H1 (cell line): ENCODE data around the gene ZSCAN5A. TPM values are rescaled to one million over a fixed set of nuclear protein-coding genes. Genes with fewer than 3 reads are reported as not detected.

Experiments
- CTCF ChIA-PET: fragments of 300-600 bp; sonication (Branson Sonifier 250); formaldehyde crosslinking; loops from one replicate; lab custom pipeline; 2021; ENCODE audit not compliant: partially characterized antibody; lab: Charles Lee
- POLR2A ChIA-PET: fragments of 300-600 bp; sonication (Branson Sonifier 250); formaldehyde crosslinking; loops from one replicate; lab custom pipeline; 2021; ENCODE audit warnings: inconsistent platforms; ENCODE audit not compliant: partially characterized antibody; lab: Charles Lee
- DNase-seq, 2 experiments: peaks; one replicate each; pipeline versions ENCODE4 v3.0.0 to v3.0.0-alpha.2; 2010 to 2022; ENCODE audit warnings: low spot score in 2 of 2, low read depth in 1 of 2, mixed read lengths in 1 of 2
- FAIRE-seq: peaks from 2 replicates; lab custom pipeline; 2011; peaks lifted over from hg19 to GRCh38; lab: Jason Lieb, UNC
- H2AFZ ChIP-seq: 2 replicates; pipeline ENCODE4 v1.8.1; 2012; ENCODE audit warnings: low read length, inconsistent platforms
- H2AK5ac ChIP-seq: 2 replicates; pipeline ENCODE4 v1.6.1; 2013; ENCODE audit warnings: low read depth, low read length
- H2BK120ac ChIP-seq: replicated peaks from 2 replicates; pipeline ENCODE3; 2013; ENCODE audit warnings: low read depth, low read length, inconsistent platforms
- H2BK12ac ChIP-seq: 2 replicates; pipeline ENCODE4 v1.6.1; 2013; ENCODE audit warnings: low read depth, low read length
- H2BK15ac ChIP-seq: 2 replicates; pipeline ENCODE4 v1.6.1; 2013; ENCODE audit warnings: low read length
- H2BK20ac ChIP-seq: 2 replicates; pipeline ENCODE4 v1.6.1; 2013; ENCODE audit warnings: low read length
- H2BK5ac ChIP-seq: 2 replicates; pipeline ENCODE4 v1.6.1; 2013; ENCODE audit warnings: low read depth, low read length
- H3K14ac ChIP-seq: 2 replicates; pipeline ENCODE4 v1.6.1; 2013; ENCODE audit warnings: inconsistent platforms; ENCODE audit not compliant: insufficient read length
- H3K18ac ChIP-seq: 2 replicates; pipeline ENCODE4 v1.6.1; 2013; ENCODE audit warnings: low read length; ENCODE audit errors: extremely low read depth
- H3K23ac ChIP-seq: 2 replicates; pipeline ENCODE4 v1.6.1; 2013; ENCODE audit warnings: inconsistent platforms; ENCODE audit not compliant: insufficient read length
- H3K23me2 ChIP-seq: 2 replicates; pipeline ENCODE4 v1.6.1; 2013; ENCODE audit warnings: low read depth, low read length
- H3K27ac ChIP-seq: 2 replicates; pipeline ENCODE4 v1.6.1; 2011; ENCODE audit warnings: low read depth, low read length, inconsistent platforms
- H3K27me3 ChIP-seq, 4 experiments: replicated peaks in 1 of 4; 1 replicate in 1 of 4; 2 replicates in 3 of 4; pipeline versions ENCODE4 v1.6.1 to v1.8.1; 2011 to 2013; ENCODE audit warnings: low read length in 3 of 4, mild to moderate bottlenecking in 3 of 4, inconsistent platforms in 2 of 4, mixed read lengths in 2 of 4, moderate library complexity in 1 of 4; ENCODE audit not compliant: control insufficient read depth in 3 of 4, insufficient read depth in 3 of 4; ENCODE audit errors: extremely low read depth in 1 of 4
- H3K36me3 ChIP-seq, 4 experiments: 2 replicates each; pipeline versions ENCODE4 v1.6.1 to v1.8.1; 2011 to 2013; ENCODE audit warnings: mild to moderate bottlenecking in 4 of 4, low read length in 3 of 4, moderate library complexity in 2 of 4, control low read depth in 1 of 4, inconsistent platforms in 1 of 4; ENCODE audit not compliant: insufficient read depth in 4 of 4, control insufficient read depth in 2 of 4
- H3K4ac ChIP-seq: replicated peaks from 2 replicates; pipeline ENCODE3; 2013; ENCODE audit warnings: low read length, low read depth, mixed read lengths, inconsistent platforms; ENCODE audit not compliant: insufficient read length
- H3K4me1 ChIP-seq, 4 experiments: replicated peaks in 1 of 4; 1 replicate in 1 of 4; 2 replicates in 3 of 4; pipeline versions ENCODE4 v1.6.1 to v1.8.1; 2011 to 2013; ENCODE audit warnings: low read length in 3 of 4, inconsistent platforms in 2 of 4, mixed read lengths in 1 of 4; ENCODE audit not compliant: insufficient read depth in 4 of 4, control insufficient read depth in 3 of 4
- H3K4me2 ChIP-seq, 2 experiments: 2 replicates each; pipeline versions ENCODE4 v1.6.1 to v1.8.1; 2011 to 2013; ENCODE audit warnings: low read depth in 2 of 2, low read length in 2 of 2, control low read depth in 1 of 2, inconsistent platforms in 1 of 2, mild to moderate bottlenecking in 1 of 2; ENCODE audit not compliant: insufficient read depth in 1 of 2
- H3K4me3 ChIP-seq, 4 experiments: fragments of 200-600, 300-600 bp in 1 of 4; sonication (generic), shearing (Covaris generic), sonication (Bioruptor Twin) in 1 of 4; 2 replicates each; pipeline versions ENCODE4 v1.5.1 to v1.8.1; 2011 to 2016; ENCODE audit warnings: low read length in 4 of 4, low read depth in 3 of 4, control low read depth in 2 of 4, inconsistent platforms in 2 of 4, mild to moderate bottlenecking in 2 of 4, mixed read lengths in 1 of 4, moderate library complexity in 1 of 4; ENCODE audit not compliant: insufficient read depth in 2 of 4; ENCODE audit errors: extremely low read depth in 1 of 4
- H3K56ac ChIP-seq: replicated peaks from 2 replicates; pipeline ENCODE3; 2013; ENCODE audit warnings: low read depth, mild to moderate bottlenecking, mixed read lengths, low read length, inconsistent platforms; ENCODE audit not compliant: insufficient read length
- H3K79me1 ChIP-seq: 2 replicates; pipeline ENCODE4 v1.6.1; 2013; ENCODE audit warnings: low read depth, low read length, control low read depth
- H3K79me2 ChIP-seq, 2 experiments: 2 replicates each; pipeline versions ENCODE4 v1.6.1 to v1.8.1; 2012 to 2013; ENCODE audit warnings: low read length in 2 of 2, mild to moderate bottlenecking in 2 of 2, inconsistent platforms in 1 of 2; ENCODE audit not compliant: insufficient read depth in 2 of 2, control insufficient read depth in 1 of 2
- H3K9ac ChIP-seq, 4 experiments: replicated peaks in 1 of 4; 1 replicate in 1 of 4; 2 replicates in 3 of 4; pipeline versions ENCODE4 v1.6.1 to v1.8.1; 2011 to 2013; ENCODE audit warnings: low read depth in 3 of 4, low read length in 3 of 4, control low read depth in 2 of 4, mild to moderate bottlenecking in 2 of 4, moderate library complexity in 2 of 4, inconsistent platforms in 1 of 4; ENCODE audit errors: extremely low read depth in 1 of 4
- H3K9me3 ChIP-seq, 2 experiments: 2 replicates each; pipeline versions ENCODE4 v1.6.1 to v1.8.1; 2012 to 2013; ENCODE audit warnings: mild to moderate bottlenecking in 2 of 2, moderate library complexity in 2 of 2, control low read depth in 1 of 2, inconsistent platforms in 1 of 2, low read depth in 1 of 2, low read length in 1 of 2, mixed read lengths in 1 of 2; ENCODE audit not compliant: insufficient read depth in 2 of 2
- H4K20me1 ChIP-seq, 2 experiments: replicated peaks in 1 of 2; 2 replicates each; pipeline versions ENCODE3 to v1.8.1; 2011 to 2013; ENCODE audit warnings: inconsistent platforms in 2 of 2, low read length in 2 of 2, mild to moderate bottlenecking in 1 of 2; ENCODE audit not compliant: insufficient read depth in 2 of 2, control insufficient read depth in 1 of 2
- H4K5ac ChIP-seq: 2 replicates; pipeline ENCODE4 v1.6.1; 2013; ENCODE audit warnings: low read length, low read depth, mixed read lengths, inconsistent platforms; ENCODE audit not compliant: insufficient read length
- H4K8ac ChIP-seq: 2 replicates; pipeline ENCODE4 v1.8.0; 2013; ENCODE audit warnings: mild to moderate bottlenecking, moderate library complexity, low read length, inconsistent platforms; ENCODE audit not compliant: insufficient read depth; ENCODE audit errors: extremely low read depth
- H4K91ac ChIP-seq: replicated peaks from 2 replicates; pipeline ENCODE3; 2013; ENCODE audit warnings: low read length, mixed read lengths, inconsistent platforms; ENCODE audit not compliant: insufficient read length
- BACH1 ChIP-seq: IDR thresholded peaks from 2 replicates; pipeline ENCODE4 v1.6.1; 2012; ENCODE audit warnings: low read length, improper control_type of control experiment
- KDM1A ChIP-seq: fragments of 200-600, 300-600 bp; sonication (generic); IDR thresholded peaks from 2 replicates; pipeline ENCODE4 v1.7.1; 2016; ENCODE audit warnings: mild to moderate bottlenecking, low read length, borderline replicate concordance
- SP2 ChIP-seq: IDR thresholded peaks from 2 replicates; pipeline ENCODE4 v1.6.1; 2012; ENCODE audit warnings: mild to moderate bottlenecking, low read length, inconsistent platforms
- WGBS, 2 experiments: shearing (Covaris generic) in 1 of 2; methylation state at CpG; one replicate each; pipeline versions ENCODE4 v1.1.6 to v1.1.7; 2013 to 2015; ENCODE audit warnings: low lambda C conversion rate in 2 of 2, mixed read lengths in 2 of 2, inconsistent platforms in 1 of 2, low coverage in 1 of 2, missing lambda C conversion rate in 1 of 2; ENCODE audit not compliant: insufficient replicate concordance in 2 of 2, insufficient coverage in 1 of 2, insufficient read length in 1 of 2; ENCODE audit errors: extremely low coverage in 1 of 2, missing lambda C conversion rate in 1 of 2; 5-methylcytosine and 5-hydroxymethylcytosine counted together
- polyA plus RNA-seq, 7 experiments: library from polyadenylated mRNA; depleted of rRNA in 3 of 7; stranded (reverse) in 5 of 7; unstranded in 2 of 7; fragments of >200 nt in 5 of 7; fragments of 200-250 nt in 2 of 7; gene quantifications; 1 replicate in 5 of 7; 2 replicates in 1 of 7; 4 replicates in 1 of 7; pipeline versions ENCODE4 v1.2.1 to v1.2.3, GENCODE V29; 2011 to 2013; ENCODE audit warnings: missing spikeins in 2 of 7, mixed read lengths in 2 of 7
- total RNA-seq: library from RNA; stranded (reverse); fragmentation: NEBNext Ultra II Directional; extraction: Animal tissue kit (Norgen Biotek cat#: 25700); gene quantifications from 2 replicates; pipeline ENCODE4 v1.2.1, GENCODE V29; 2021

Gene ZSCAN5A
- total and polyA plus RNA-seq, 2 of the 8 experiments (the other 6 are each of a cell fraction or from before 2014, with no cell fraction given), result 8.6 to 11.0 TPM

- Histone ChIP-seq H3K27me3 (no peaks in the 10 kb centered on the region), H3K27ac (no peak overlapping the region), H4K8ac (no peak overlapping the region), H4K20me1 (peaks cover 2% of the 10 kb centered on the region in 2 experiments), H4K5ac (no peak overlapping the region), H3K79me2 (no peaks in the 10 kb centered on the region), H2AK5ac (no peak overlapping the region), H3K9me3 (0 out of 4 replicates have a peak, but pooled peaks cover 0 to 3% of the 10 kb centered on the region in 2 experiments), H2BK5ac (no peak overlapping the region), H3K23ac (no peak overlapping the region), H4K91ac (no peak overlapping the region), H2BK20ac (no peak overlapping the region), H3K18ac (no peak overlapping the region), H3K4me1 (peaks cover 0 to 1% (median under 1%) of the 10 kb centered on the region in 4 experiments; a peak in 3 of 7 replicates), H3K36me3 (no peaks in the 10 kb centered on the region), H3K79me1 (no peaks in the 10 kb centered on the region; the same call in 1 of the 2 replicates), H2BK12ac (no peak overlapping the region), H2BK15ac (no peak overlapping the region), H3K23me2 (no peaks in the 10 kb centered on the region), H3K4me3 (no peak overlapping the region), H2BK120ac (no peak overlapping the region), H2AFZ (no peak overlapping the region), H3K4ac (no peak overlapping the region), H3K4me2 (no peak overlapping the region), H3K9ac (no peak overlapping the region), H3K56ac (no peak overlapping the region), H3K14ac (no peak overlapping the region)
- DNase-seq, result no peak
- POLR2A ChIA-PET, result no interaction called here
- WGBS, 2 experiments, result 88% methylated on average over 7 of the region's 7 CpGs; no CpG with 5 or more reads in 1 of the 2 experiments
- CTCF ChIA-PET, result no interaction called here
- TF ChIP-seq KDM1A, result no peak
- no peak for TF ChIP-seq BACH1
- TF ChIP-seq SP2, result no peak
- no peak for FAIRE-seq
Observed at GRCh38 chr19:56308792-56309191, 5.8 kb downstream of the ZSCAN5A start.
